Heart right ventricle (tissue), 16 donors: ENCODE results near the gene ADCY5. TPM values are rescaled to one million over a fixed set of nuclear protein-coding genes. Genes with fewer than 3 reads are reported as not detected.
A peak's percentile ranks its signal among the peaks of the same experiment; 100 is the strongest.

Experiments
- ATAC-seq, 8 donors: fragments of 200-7000 bp; cut with Tn5 transposase; one replicate each; pipeline ENCODE4 v1.9.1; 2020; ENCODE audit warnings: mild to moderate bottlenecking in 8 of 8, moderate library complexity in 8 of 8, moderate number of reproducible peaks in 1 of 8
- DNase-seq, 2 donors: peaks; one replicate each; pipeline ENCODE4 v3.0.0-alpha.2; 2020
- H3K27ac ChIP-seq, 10 donors: fragments of 200-600 bp; sonication (generic) in 2 of 10; one replicate each; pipeline versions ENCODE4 v1.5.0 to v1.8.0; 2020 to 2022; ENCODE audit warnings: mild to moderate bottlenecking in 3 of 10
- H3K27me3 ChIP-seq, 7 donors: fragments of 200-600 bp; one replicate each; pipeline ENCODE4 v1.8.0; 2021 to 2022; ENCODE audit warnings: mild to moderate bottlenecking in 2 of 7
- H3K36me3 ChIP-seq, 9 donors: fragments of 200-600 bp; sonication (generic) in 1 of 9; one replicate each; pipeline versions ENCODE4 v1.5.0 to v1.8.0; 2020 to 2022; ENCODE audit warnings: mild to moderate bottlenecking in 2 of 9
- H3K4me1 ChIP-seq, 9 donors: fragments of 200-600 bp; sonication (generic) in 1 of 9; one replicate each; pipeline versions ENCODE4 v1.5.0 to v1.8.0; 2020 to 2022; ENCODE audit warnings: mild to moderate bottlenecking in 4 of 9
- H3K4me3 ChIP-seq, 10 donors: fragments of 200-600 bp; sonication (generic) in 2 of 10; one replicate each; pipeline versions ENCODE4 v1.5.0 to v1.8.0; 2020 to 2022; ENCODE audit warnings: mild to moderate bottlenecking in 7 of 10, moderate library complexity in 2 of 10
- H3K9me3 ChIP-seq, 11 donors: fragments of 200-600 bp in 10 of 11; sonication (generic) in 2 of 11; one replicate each; pipeline versions ENCODE4 v1.5.0 to v1.8.0; 2013 to 2022; ENCODE audit warnings: mild to moderate bottlenecking in 2 of 11, control low read depth in 1 of 11, moderate library complexity in 1 of 11
- WGBS, 2 donors: extraction: QIAGEN DNeasy Blood & Tissue Kit; methylation state at CpG; one replicate each; pipeline ENCODE4 v1.1.7; 2013; ENCODE audit warnings: inconsistent platforms in 1 of 2; 5-methylcytosine and 5-hydroxymethylcytosine counted together
- intact Hi-C, 10 donors: fragments of 100-400 bp; cut with DNase I; formaldehyde crosslinking; loops; one replicate each; pipeline versions ENCODE4 v1.11.1 to v1.14.2; 2022
- polyA plus RNA-seq, 2 donors: library from polyadenylated mRNA; stranded (reverse); fragments of 200-250 nt; gene quantifications; one replicate each; pipeline ENCODE4 v1.2.3, GENCODE V29; 2013
- total RNA-seq, 10 donors: library from RNA; stranded (reverse); fragmentation: NEBNext Ultra II Directional in 3 of 10; extraction: Animal tissue kit (Norgen Biotek cat#: 25700) in 3 of 10; gene quantifications; one replicate each; pipeline versions ENCODE4 v1.2.1 to v1.2.4, GENCODE V29; 2021 to 2023
- TF ChIP-seq, protein P1 (sequence below), 9 donors: fragments of 200-600 bp; sonication (generic) in 2 of 9; IDR thresholded peaks; one replicate each; pipeline versions ENCODE4 v1.5.0 to v1.8.0; 2021 to 2022; ENCODE audit warnings: antibody characterized with exemption in 9 of 9, mild to moderate bottlenecking in 5 of 9, moderate library complexity in 1 of 9
- donor health status: Arrhythmogenic right ventricular cardiomyopathy.
- donor health status: ischemic (EF 13 %, LVEDD 7.1; RV severe dilation, severe dysfunction).
- donor health status: healthy with polysubstance abuse.
- donor health status: DM: no; HTN: yes; CAD: no.
- donor health status: DM: no; HTN: no; CAD: no.
- donor health status: ischemic (EF 25% LVEDD 6.9; RV normal size, moderate dysfunction).
- donor health status: ischemic (EF 25% LVEDD 5.7; RV mildly dilated, moderate dysfunction).
- donor health status: healthy.
- donor health status: DM: yes; HTN: yes; CAD: no.
- donor health status: Ischemic cardiomyopathy.
- donor health status: ischemic (EF 35%, LVEDD 5.7; RV mildly dilated, moderate dysfunction).
- donor health status: nonischemic (EF 11% LVEDD 7.7; RV severe dilation, severe dysfunction).
- donor health status: DM: yes; HTN: yes; CAD: no.
- donor health status: PGD.
- donor health status: ischemic (EF 29% LVEDD 5.4; RV normal size, mild dysfunction).
- donor health status: nonischemic (EF 23%, LVEDD 6.1; RV moderate dilation, normal function).

ADCY5 gene
- total and polyA plus RNA-seq, 12 donors = 37.2 to 245 (median 198) TPM

- ATAC-seq (peak in 4 of 8 donors; percentile 5 to 35 (median 12)), DNase-seq (no peak)
- Histone ChIP-seq H3K4me1 (peaks cover 0 to 20% (median 5%) of the 10 kb centered on the region in 9 donors), H3K9me3 (no peaks in the 10 kb centered on the region), H3K27ac (peak overlapping the region in 1 of 10 donors; percentile 4), H3K36me3 (peaks cover 0 to 85% (median 4%) of the 10 kb centered on the region in 9 donors), H3K27me3 (no peaks in the 10 kb centered on the region), H3K4me3 (no peak overlapping the region)
- intact Hi-C loops = no loop called here
- TF ChIP-seq, protein P1, sequence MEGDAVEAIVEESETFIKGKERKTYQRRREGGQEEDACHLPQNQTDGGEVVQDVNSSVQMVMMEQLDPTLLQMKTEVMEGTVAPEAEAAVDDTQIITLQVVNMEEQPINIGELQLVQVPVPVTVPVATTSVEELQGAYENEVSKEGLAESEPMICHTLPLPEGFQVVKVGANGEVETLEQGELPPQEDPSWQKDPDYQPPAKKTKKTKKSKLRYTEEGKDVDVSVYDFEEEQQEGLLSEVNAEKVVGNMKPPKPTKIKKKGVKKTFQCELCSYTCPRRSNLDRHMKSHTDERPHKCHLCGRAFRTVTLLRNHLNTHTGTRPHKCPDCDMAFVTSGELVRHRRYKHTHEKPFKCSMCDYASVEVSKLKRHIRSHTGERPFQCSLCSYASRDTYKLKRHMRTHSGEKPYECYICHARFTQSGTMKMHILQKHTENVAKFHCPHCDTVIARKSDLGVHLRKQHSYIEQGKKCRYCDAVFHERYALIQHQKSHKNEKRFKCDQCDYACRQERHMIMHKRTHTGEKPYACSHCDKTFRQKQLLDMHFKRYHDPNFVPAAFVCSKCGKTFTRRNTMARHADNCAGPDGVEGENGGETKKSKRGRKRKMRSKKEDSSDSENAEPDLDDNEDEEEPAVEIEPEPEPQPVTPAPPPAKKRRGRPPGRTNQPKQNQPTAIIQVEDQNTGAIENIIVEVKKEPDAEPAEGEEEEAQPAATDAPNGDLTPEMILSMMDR (IDR thresholded peaks at IDR 0.05) = no peak
- 57 to 78% methylated on average over 13 of the region's 13 CpGs for WGBS, 2 donors
Observed at GRCh38 chr3:123290107-123290930, 158.6 kb downstream of the ADCY5 start.

DNA sequence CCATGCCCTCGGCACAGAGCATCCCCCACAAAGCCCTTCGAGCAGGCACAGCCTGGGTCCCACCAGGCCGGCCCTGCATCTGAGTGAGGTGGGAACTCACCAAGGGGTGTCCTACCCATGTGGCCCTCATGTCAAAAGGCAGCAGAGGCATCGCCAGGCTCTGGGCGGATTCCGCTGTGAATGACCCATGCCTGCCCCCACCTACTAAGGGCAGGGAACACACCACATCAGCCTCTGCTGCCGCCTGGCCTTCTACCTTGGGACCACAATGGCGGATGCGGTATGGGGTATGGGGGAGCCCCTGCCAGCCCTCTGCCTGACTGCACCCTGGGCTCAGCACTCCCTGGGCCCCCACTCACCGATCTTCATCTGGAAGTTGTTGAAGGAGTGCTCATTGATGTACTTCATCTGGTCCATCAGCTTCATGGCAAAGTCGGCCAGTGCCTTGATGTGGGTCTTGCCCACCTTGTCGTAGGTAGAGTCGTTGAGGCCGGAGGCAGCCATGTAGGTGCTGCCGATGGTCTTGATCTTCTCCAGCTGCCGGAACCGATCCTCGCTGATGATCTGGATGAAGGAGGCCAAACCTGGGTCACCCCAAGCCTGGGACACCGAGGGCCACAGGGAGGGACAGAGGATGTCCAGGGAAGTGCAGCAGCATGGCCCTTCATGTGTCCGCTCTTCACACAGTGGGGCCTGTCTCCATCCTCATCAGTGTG lies 159.3 kb downstream of the ADCY5 start:
- H3K27ac ChIP-seq = no peak overlapping the region
- 93 to 94% methylated on average over 20 of the region's 20 CpGs for WGBS, 2 donors
- peaks cover 0 to 28% (median 5%) of the 10 kb centered on the region in 9 donors for H3K4me1 ChIP-seq
- intact Hi-C loops = no loop called here
- DNase-seq (no peak), ATAC-seq (no peak)
- H3K27me3 ChIP-seq = no peaks in the 10 kb centered on the region
- TF ChIP-seq, protein P1 (IDR thresholded peaks at IDR 0.05) = no peak
- H3K4me3 ChIP-seq = no peak overlapping the region
- no peaks in the 10 kb centered on the region for H3K9me3 ChIP-seq
- H3K36me3 ChIP-seq = peaks cover 0 to 89% (median 4%) of the 10 kb centered on the region in 9 donors

DNA sequence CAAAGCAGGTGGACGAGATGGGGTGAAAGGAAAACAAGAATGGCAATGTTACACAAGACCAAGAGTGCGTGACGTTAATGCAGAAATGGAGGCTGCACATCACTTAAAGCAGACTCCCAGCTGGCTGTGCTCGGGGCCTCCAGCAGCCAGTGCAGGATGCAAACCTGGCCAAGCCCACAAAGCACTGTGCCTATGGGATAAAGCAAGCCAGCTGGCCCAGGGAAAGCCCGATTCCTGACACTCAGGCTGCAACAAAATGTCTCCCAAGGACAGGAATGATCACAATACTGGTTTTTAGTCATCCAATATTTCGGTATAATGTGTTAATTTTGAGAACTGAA lies 161.0 kb downstream of the ADCY5 start:
- WGBS, 2 donors = 76% methylated on average over 6 of the region's 6 CpGs
- no peak overlapping the region for H3K27ac ChIP-seq
- H3K4me3 ChIP-seq = no peak overlapping the region
- H3K4me1 ChIP-seq = peaks cover 0 to 29% (median 5%) of the 10 kb centered on the region in 9 donors
- intact Hi-C loops = no loop called here
- H3K9me3 ChIP-seq = no peaks in the 10 kb centered on the region
- peaks cover 0 to 90% (median 4%) of the 10 kb centered on the region in 9 donors for H3K36me3 ChIP-seq
- TF ChIP-seq, protein P1 (IDR thresholded peaks at IDR 0.05) = no peak
- DNase-seq = no peak
- H3K27me3 ChIP-seq = no peaks in the 10 kb centered on the region
- ATAC-seq = no peak

DNA sequence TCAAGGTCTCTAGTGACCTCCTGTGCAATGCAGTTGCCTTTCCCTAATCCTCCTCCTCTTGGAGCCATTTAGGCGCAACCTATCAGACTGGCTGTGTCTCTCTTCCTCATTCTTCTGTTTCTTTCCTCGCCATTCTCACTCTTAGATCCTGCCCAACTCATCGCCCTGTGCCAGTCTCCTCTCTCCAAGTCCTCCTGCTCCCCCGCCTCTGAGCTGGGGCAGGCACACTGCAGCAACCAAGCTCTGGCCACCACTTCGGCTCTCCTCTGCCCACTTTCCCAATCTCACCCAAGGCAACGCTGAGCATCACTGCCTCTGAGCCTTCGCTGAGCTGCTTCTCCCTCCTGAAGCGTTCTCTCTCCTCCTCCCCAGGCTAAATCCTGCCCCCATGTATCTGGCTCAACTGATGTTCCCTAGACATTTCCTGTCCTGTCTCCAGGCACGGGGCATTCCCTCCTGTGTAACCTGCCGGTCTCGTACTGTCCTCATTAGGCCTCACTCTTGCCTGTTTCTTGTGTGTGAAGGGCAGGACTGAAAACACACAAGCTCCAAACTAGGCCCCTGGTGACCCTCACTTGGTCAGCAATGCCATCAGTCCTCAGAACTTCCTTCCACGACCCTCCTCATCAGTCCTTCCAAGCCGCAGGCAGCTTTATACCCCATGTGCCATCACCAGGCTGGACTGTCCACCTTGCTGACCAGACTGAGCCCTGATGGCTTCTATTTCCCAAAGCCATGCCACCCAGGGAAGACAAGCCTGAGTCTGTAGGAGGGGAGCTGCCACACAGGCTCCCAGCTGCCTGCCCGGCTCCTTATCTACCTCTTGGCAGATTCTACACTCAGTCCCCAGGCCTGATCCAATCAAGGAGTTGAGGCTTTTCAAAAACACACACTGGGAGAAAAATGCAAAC lies 161.6 kb downstream of the ADCY5 start:
- H3K27ac ChIP-seq = no peak overlapping the region
- H3K4me1 ChIP-seq = peaks cover 0 to 29% (median 5%) of the 10 kb centered on the region in 9 donors
- DNase-seq (no peak), ATAC-seq (no peak)
- intact Hi-C loops = no loop called here
- WGBS, 2 donors = 87 to 90% methylated on average over 14 of the region's 14 CpGs
- peaks cover 0 to 94% (median 4%) of the 10 kb centered on the region in 9 donors for H3K36me3 ChIP-seq
- TF ChIP-seq, protein P1 (IDR thresholded peaks at IDR 0.05) = no peak
- no peaks in the 10 kb centered on the region for H3K9me3 ChIP-seq
- H3K4me3 ChIP-seq = no peak overlapping the region
- H3K27me3 ChIP-seq = no peaks in the 10 kb centered on the region
